GM15510 (cell line): ENCODE data around the gene SAMD4A.

Source experiments
- POLR2A ChIP-seq: IDR thresholded peaks from 3 replicates; pipeline ENCODE4 v1.6.1; 2011; ENCODE audit warnings: borderline replicate concordance; ENCODE audit not compliant: insufficient read length; ENCODE audit errors: extremely low read depth

SAMD4A gene

GRCh38 chr14:54650959-54651351, 84.0 kb downstream of the SAMD4A start:
- TF ChIP-seq POLR2A = no peak

GRCh38 chr14:54651649-54652048, 84.7 kb downstream of the SAMD4A start:
- TF ChIP-seq POLR2A = no peak

GRCh38 chr14:54652188-54652587, 85.3 kb downstream of the SAMD4A start:
- no peak for TF ChIP-seq POLR2A

- no peak for TF ChIP-seq POLR2A
These were observed 85.7 kb downstream of the SAMD4A start for GRCh38 chr14:54652605-54653052.

- TF ChIP-seq POLR2A = no peak
These were observed 87.0 kb downstream of the SAMD4A start for GRCh38 chr14:54653712-54654469.

GRCh38 chr14:54654605-54655004, 87.7 kb downstream of the SAMD4A start:
- TF ChIP-seq POLR2A = no peak

GRCh38 chr14:54658836-54659235, 91.9 kb downstream of the SAMD4A start:
- no peak for TF ChIP-seq POLR2A

GRCh38 chr14:54659365-54659764, 92.4 kb downstream of the SAMD4A start:
- TF ChIP-seq POLR2A = no peak

- TF ChIP-seq POLR2A = no peak
These were observed 93.7 kb downstream of the SAMD4A start for GRCh38 chr14:54660604-54661111.

- TF ChIP-seq POLR2A = no peak
These were observed 95.7 kb downstream of the SAMD4A start for GRCh38 chr14:54662491-54663133.

GRCh38 chr14:54664961-54665360, 98.0 kb downstream of the SAMD4A start:
- TF ChIP-seq POLR2A = no peak

GRCh38 chr14:54665946-54666345, 99.0 kb downstream of the SAMD4A start:
- no peak for TF ChIP-seq POLR2A

GRCh38 chr14:54667026-54667744, 100.3 kb downstream of the SAMD4A start:
- TF ChIP-seq POLR2A = no peak

- TF ChIP-seq POLR2A = no peak
These were observed 100.8 kb downstream of the SAMD4A start for GRCh38 chr14:54667764-54668163.
